HEK293 (cell line): ENCODE measurements around the gene DDX24.

Experiments used
- CTCF ChIA-PET: fragments of 350-600 bp; formaldehyde crosslinking; extraction: SDS; loops from one replicate; lab custom pipeline; 2021; ENCODE audit warnings: antibody characterized with exemption; lab: Yijun Ruan, JAX
- POLR2A ChIA-PET: fragments of 300-600 bp; formaldehyde crosslinking; extraction: SDS; loops from one replicate; lab custom pipeline; 2020; ENCODE audit warnings: antibody characterized with exemption, inconsistent platforms; lab: Yijun Ruan, JAX
- H3K27ac ChIP-seq: fragments of 200-500 bp; sonication (Bioruptor generic); 2 replicates; pipeline ENCODE4 v1.5.1; 2014; ENCODE audit warnings: low read depth, low read length, control low read depth, inconsistent platforms; ENCODE audit errors: extremely low read depth
- H3K36me3 ChIP-seq, 2 experiments: fragments of 200-500 bp in 1 of 2; sonication (Bioruptor generic) in 1 of 2; 1 replicate in 1 of 2; 2 replicates in 1 of 2; pipeline ENCODE4 v1.5.1; 2014 to 2017; ENCODE audit warnings: inconsistent platforms in 2 of 2, low read length in 2 of 2; ENCODE audit not compliant: control insufficient read depth in 2 of 2, insufficient read depth in 1 of 2
- H3K4me1 ChIP-seq: fragments of 200-500 bp; sonication (Bioruptor generic); 2 replicates; pipeline ENCODE4 v1.5.1; 2014; ENCODE audit warnings: mild to moderate bottlenecking, low read length, inconsistent platforms; ENCODE audit not compliant: control insufficient read depth, insufficient read depth
- H3K4me3 ChIP-seq: 2 replicates; pipeline ENCODE4 v1.5.1; 2011; ENCODE audit warnings: low read depth, mild to moderate bottlenecking, control low read depth, low read length, moderate library complexity
- H3K9me3 ChIP-seq: fragments of 200-500 bp; sonication (Bioruptor generic); 2 replicates; pipeline ENCODE4 v1.5.1; 2014; ENCODE audit warnings: low read depth, low read length, inconsistent platforms; ENCODE audit not compliant: control insufficient read depth, insufficient read depth
- GFI1B ChIP-seq: fragments of 450-650 bp; formaldehyde crosslinking; IDR thresholded peaks from 2 replicates; pipeline ENCODE4 v1.5.1; 2016; ENCODE audit warnings: missing biosample characterization, missing genetic modification characterization
- GLIS1 ChIP-seq: fragments of 450-650 bp; formaldehyde crosslinking; IDR thresholded peaks from 2 replicates; pipeline ENCODE4 v1.5.1; 2016; ENCODE audit warnings: missing biosample characterization, missing genetic modification characterization
- HOXC10 ChIP-seq: sonication (generic); formaldehyde crosslinking; IDR thresholded peaks from 2 replicates; pipeline ENCODE4 v1.8.1; 2023; ENCODE audit warnings: mild to moderate bottlenecking, missing genetic modification reagents
- KLF1 ChIP-seq: fragments of 450-650 bp; formaldehyde crosslinking; IDR thresholded peaks from 2 replicates; pipeline ENCODE4 v1.5.1; 2016; ENCODE audit warnings: missing biosample characterization, missing genetic modification characterization
- MEIS1 ChIP-seq: sonication (generic); formaldehyde crosslinking; IDR thresholded peaks from 2 replicates; pipeline ENCODE4 v1.8.1; 2022; ENCODE audit warnings: missing genetic modification reagents, mild to moderate bottlenecking, borderline replicate concordance
- MYNN ChIP-seq: fragments of 450-650 bp; formaldehyde crosslinking; IDR thresholded peaks from 2 replicates; pipeline ENCODE4 v1.5.1; 2016; ENCODE audit warnings: missing biosample characterization, missing genetic modification characterization, borderline replicate concordance
- SETDB1 ChIP-seq: IDR thresholded peaks from one replicate; pipeline ENCODE4 v1.6.1; 2017; ENCODE audit warnings: mild to moderate bottlenecking, low read length, moderate library complexity, mixed read lengths; ENCODE audit not compliant: insufficient read length
- TCF7L2 ChIP-seq: IDR thresholded peaks from 2 replicates; pipeline ENCODE4 v1.6.1; 2011; ENCODE audit warnings: low read depth, mild to moderate bottlenecking, inconsistent platforms, low read length, moderate library complexity, borderline replicate concordance
- ZBTB7A ChIP-seq: fragments of 450-650 bp; formaldehyde crosslinking; IDR thresholded peaks from 2 replicates; pipeline ENCODE4 v1.5.1; 2016; ENCODE audit warnings: low read depth, missing biosample characterization, missing genetic modification characterization
- ZIC2 ChIP-seq: fragments of 450-650 bp; formaldehyde crosslinking; IDR thresholded peaks from 2 replicates; pipeline ENCODE4 v1.5.1; 2016; ENCODE audit warnings: missing biosample characterization, missing genetic modification characterization
- ZNF10 ChIP-seq: fragments of 450-650 bp; formaldehyde crosslinking; IDR thresholded peaks from 2 replicates; pipeline ENCODE4 v1.5.1; 2017; ENCODE audit warnings: missing biosample characterization, missing genetic modification characterization
- ZNF112 ChIP-seq: fragments of 450-650 bp; formaldehyde crosslinking; IDR thresholded peaks from 2 replicates; pipeline ENCODE4 v1.5.0; 2017; ENCODE audit warnings: missing biosample characterization, missing genetic modification characterization
- ZNF174 ChIP-seq: fragments of 450-650 bp; formaldehyde crosslinking; IDR thresholded peaks from 2 replicates; pipeline ENCODE4 v1.5.0; 2017; ENCODE audit warnings: missing biosample characterization, mild to moderate bottlenecking, missing genetic modification characterization
- ZNF223 ChIP-seq: fragments of 450-650 bp; formaldehyde crosslinking; IDR thresholded peaks from 2 replicates; pipeline ENCODE4 v1.5.1; 2016; ENCODE audit warnings: missing biosample characterization, missing genetic modification characterization
- ZNF23 ChIP-seq: fragments of 450-650 bp; formaldehyde crosslinking; IDR thresholded peaks from 2 replicates; pipeline ENCODE4 v1.5.1; 2016; ENCODE audit warnings: missing biosample characterization, missing genetic modification characterization, borderline replicate concordance
- ZNF274 ChIP-seq, 2 experiments: fragments of 200-500 bp in 1 of 2; fragments of 450-650 bp in 1 of 2; sonication (Bioruptor generic) in 1 of 2; formaldehyde crosslinking in 1 of 2; IDR thresholded peaks; 2 replicates each; pipeline versions ENCODE4 v1.5.1 to v1.6.1; 2014 to 2016; ENCODE audit warnings: borderline replicate concordance in 1 of 2, inconsistent platforms in 1 of 2, low read length in 1 of 2, missing biosample characterization in 1 of 2, missing genetic modification characterization in 1 of 2
- ZNF398 ChIP-seq: fragments of 450-650 bp; formaldehyde crosslinking; IDR thresholded peaks from 2 replicates; pipeline ENCODE4 v1.5.1; 2017; ENCODE audit warnings: missing biosample characterization, missing genetic modification characterization
- ZNF658 ChIP-seq: fragments of 450-650 bp; formaldehyde crosslinking; IDR thresholded peaks from 2 replicates; pipeline ENCODE4; 2016; ENCODE audit warnings: missing biosample characterization, missing genetic modification characterization
- ZNF76 ChIP-seq: fragments of 450-650 bp; formaldehyde crosslinking; IDR thresholded peaks from 2 replicates; pipeline ENCODE4; 2016; ENCODE audit warnings: low read depth, missing biosample characterization, missing genetic modification characterization, borderline replicate concordance
- ZNF792 ChIP-seq: fragments of 450-650 bp; formaldehyde crosslinking; IDR thresholded peaks from 2 replicates; pipeline ENCODE4 v1.5.1; 2016; ENCODE audit warnings: missing biosample characterization, missing genetic modification characterization
- ZNF837 ChIP-seq: fragments of 450-650 bp; formaldehyde crosslinking; IDR thresholded peaks from 2 replicates; pipeline ENCODE4 v1.5.1; 2016; ENCODE audit warnings: missing biosample characterization, missing genetic modification characterization
- TF ChIP-seq, protein P1 (sequence below): fragments of 450-650 bp; formaldehyde crosslinking; IDR thresholded peaks from 2 replicates; pipeline ENCODE4 v1.5.1; 2016; ENCODE audit warnings: missing biosample characterization, missing genetic modification characterization
- TF ChIP-seq, protein P2 (sequence below): fragments of 450-650 bp; formaldehyde crosslinking; IDR thresholded peaks from 2 replicates; pipeline ENCODE4 v1.5.1; 2016; ENCODE audit warnings: missing biosample characterization, missing genetic modification characterization, low read depth
- TF ChIP-seq, protein P3 (sequence below): fragments of 450-650 bp; formaldehyde crosslinking; IDR thresholded peaks from 2 replicates; pipeline ENCODE4 v1.5.1; 2016; ENCODE audit warnings: missing biosample characterization, missing genetic modification characterization

DDX24 gene

DNA sequence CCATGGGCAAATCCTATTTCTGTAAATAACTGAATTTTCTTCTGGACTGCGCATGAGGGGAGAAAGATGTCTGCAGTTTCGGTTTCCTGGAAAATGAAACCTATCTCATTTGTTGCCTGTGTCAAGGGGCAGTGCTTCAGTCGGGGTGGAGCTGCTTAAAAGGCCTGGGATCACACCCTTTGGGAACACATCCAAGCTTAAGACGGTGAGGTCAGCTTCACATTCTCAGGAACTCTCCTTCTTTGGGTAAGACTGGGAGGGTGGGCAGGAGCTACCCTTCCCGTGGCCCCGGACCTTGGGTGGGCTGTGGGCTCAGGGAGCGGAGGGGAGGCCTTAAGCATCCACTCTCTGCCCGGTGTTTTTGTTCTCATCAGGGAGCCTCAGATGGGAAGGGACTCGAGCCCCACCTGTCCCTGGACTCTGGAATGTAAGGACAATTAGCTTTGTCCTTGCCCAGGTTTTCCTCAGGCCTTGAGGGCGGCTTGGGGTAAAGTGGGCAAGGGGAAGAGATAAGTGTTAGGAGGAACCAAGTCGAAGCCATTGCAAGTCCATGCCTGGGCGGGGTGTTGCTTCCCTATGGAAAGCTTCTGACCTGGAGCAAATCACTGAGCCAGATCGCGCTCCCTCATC lies 29.7 kb upstream of the DDX24 start, which contains the start of gene IFI27:
IFI27 (plus strand) TSS at position 185 of the 630 bp plus-strand sequence.
- no peak for TF ChIP-seq TCF7L2
- no peak for TF ChIP-seq ZNF76 (tag by site-specific recombination)
- TF ChIP-seq ZNF112 (tag by site-specific recombination), result no peak
- TF ChIP-seq GFI1B (tag by site-specific recombination), result no peak
- TF ChIP-seq ZNF398, result no peak
- TF ChIP-seq ZNF274 (IDR thresholded peaks at IDR 0.05; ENCODE audit: low read length), result no peak
- TF ChIP-seq ZNF274 (tag by site-specific recombination; IDR thresholded peaks at IDR 0.05; ENCODE audit: borderline replicate concordance), result no peak
- TF ChIP-seq ZIC2 (tag by site-specific recombination), result no peak
- TF ChIP-seq ZNF10 (tag by site-specific recombination), result no peak
- TF ChIP-seq, protein P1, sequence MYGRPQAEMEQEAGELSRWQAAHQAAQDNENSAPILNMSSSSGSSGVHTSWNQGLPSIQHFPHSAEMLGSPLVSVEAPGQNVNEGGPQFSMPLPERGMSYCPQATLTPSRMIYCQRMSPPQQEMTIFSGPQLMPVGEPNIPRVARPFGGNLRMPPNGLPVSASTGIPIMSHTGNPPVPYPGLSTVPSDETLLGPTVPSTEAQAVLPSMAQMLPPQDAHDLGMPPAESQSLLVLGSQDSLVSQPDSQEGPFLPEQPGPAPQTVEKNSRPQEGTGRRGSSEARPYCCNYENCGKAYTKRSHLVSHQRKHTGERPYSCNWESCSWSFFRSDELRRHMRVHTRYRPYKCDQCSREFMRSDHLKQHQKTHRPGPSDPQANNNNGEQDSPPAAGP (tag by site-specific recombination), result peak; percentile 68
- TF ChIP-seq ZNF23 (tag by site-specific recombination), result no peak
- TF ChIP-seq MYNN, result no peak
- 0 out of 2 replicates have a peak, but pooled peaks have one; percentile 54 for TF ChIP-seq KLF1 (tag by site-specific recombination)
- no peak within 1 kb of the TSS for H3K4me3 ChIP-seq
- no peak within 1 kb of the TSS for H3K27ac ChIP-seq
- H3K4me1 ChIP-seq, result peaks cover 3% of the 10 kb centered on the region; the same call in 1 of the 2 replicates
- H3K36me3 ChIP-seq, result no peaks in the 10 kb centered on the region
- no peaks in the 10 kb centered on the region for H3K9me3 ChIP-seq
- CTCF ChIA-PET, result interaction anchor here (0.7 to 1.2 kb wide), 2 partner anchors 21 to 456 kb away, joined by 3 to 7 read pairs; no protein-coding TSS in a partner anchor
- POLR2A ChIA-PET, result no interaction called here

- H3K36me3 ChIP-seq, result no peaks in the 10 kb centered on the region
- H3K9me3 ChIP-seq, result no peaks in the 10 kb centered on the region
- no peak overlapping the region for H3K27ac ChIP-seq
- TF ChIP-seq ZNF837 (tag by site-specific recombination) (no peak), ZIC2 (tag by site-specific recombination) (peak; percentile 76), GLIS1 (tag by site-specific recombination) (peak; percentile 94)
- peaks cover 3% of the 10 kb centered on the region; the same call in 1 of the 2 replicates for H3K4me1 ChIP-seq
- POLR2A ChIA-PET, result no interaction called here
- no peak overlapping the region for H3K4me3 ChIP-seq
- CTCF ChIA-PET, result interaction anchor here (0.8 to 1.1 kb wide), 2 partner anchors 27 to 46 kb away, joined by 3 read pairs; no protein-coding TSS in a partner anchor
Measured at GRCh38 chr14:94109915-94110250, 28.9 kb upstream of the DDX24 start.

GRCh38 chr14:94104731-94105130 lies 23.7 kb upstream of the DDX24 start:
- Histone ChIP-seq H3K9me3 (no peaks in the 10 kb centered on the region), H3K4me3 (no peak overlapping the region), H3K27ac (no peak overlapping the region), H3K36me3 (peaks cover 0 to 14% of the 10 kb centered on the region in 2 experiments; a peak in 1 of 3 replicates), H3K4me1 (no peaks in the 10 kb centered on the region)
- ChIA-PET CTCF (interaction anchor here (0.6 kb wide), 1 partner anchor 207 kb away, joined by 3 read pairs; no protein-coding TSS in a partner anchor), POLR2A (no interaction called here)
- TF ChIP-seq ZNF223 (tag by site-specific recombination) (no peak), ZNF174 (tag by site-specific recombination) (no peak), HOXC10 (CRISPR knock-in tag) (no peak), ZBTB7A (no peak), ZNF10 (tag by site-specific recombination) (no peak), ZNF792 (tag by site-specific recombination) (no peak), MEIS1 (no peak), SETDB1 (no peak), ZNF658 (tag by site-specific recombination) (no peak)
- TF ChIP-seq, protein P2, sequence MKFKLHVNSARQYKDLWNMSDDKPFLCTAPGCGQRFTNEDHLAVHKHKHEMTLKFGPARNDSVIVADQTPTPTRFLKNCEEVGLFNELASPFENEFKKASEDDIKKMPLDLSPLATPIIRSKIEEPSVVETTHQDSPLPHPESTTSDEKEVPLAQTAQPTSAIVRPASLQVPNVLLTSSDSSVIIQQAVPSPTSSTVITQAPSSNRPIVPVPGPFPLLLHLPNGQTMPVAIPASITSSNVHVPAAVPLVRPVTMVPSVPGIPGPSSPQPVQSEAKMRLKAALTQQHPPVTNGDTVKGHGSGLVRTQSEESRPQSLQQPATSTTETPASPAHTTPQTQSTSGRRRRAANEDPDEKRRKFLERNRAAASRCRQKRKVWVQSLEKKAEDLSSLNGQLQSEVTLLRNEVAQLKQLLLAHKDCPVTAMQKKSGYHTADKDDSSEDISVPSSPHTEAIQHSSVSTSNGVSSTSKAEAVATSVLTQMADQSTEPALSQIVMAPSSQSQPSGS (tag by site-specific recombination), result no peak
- TF ChIP-seq, protein P3, sequence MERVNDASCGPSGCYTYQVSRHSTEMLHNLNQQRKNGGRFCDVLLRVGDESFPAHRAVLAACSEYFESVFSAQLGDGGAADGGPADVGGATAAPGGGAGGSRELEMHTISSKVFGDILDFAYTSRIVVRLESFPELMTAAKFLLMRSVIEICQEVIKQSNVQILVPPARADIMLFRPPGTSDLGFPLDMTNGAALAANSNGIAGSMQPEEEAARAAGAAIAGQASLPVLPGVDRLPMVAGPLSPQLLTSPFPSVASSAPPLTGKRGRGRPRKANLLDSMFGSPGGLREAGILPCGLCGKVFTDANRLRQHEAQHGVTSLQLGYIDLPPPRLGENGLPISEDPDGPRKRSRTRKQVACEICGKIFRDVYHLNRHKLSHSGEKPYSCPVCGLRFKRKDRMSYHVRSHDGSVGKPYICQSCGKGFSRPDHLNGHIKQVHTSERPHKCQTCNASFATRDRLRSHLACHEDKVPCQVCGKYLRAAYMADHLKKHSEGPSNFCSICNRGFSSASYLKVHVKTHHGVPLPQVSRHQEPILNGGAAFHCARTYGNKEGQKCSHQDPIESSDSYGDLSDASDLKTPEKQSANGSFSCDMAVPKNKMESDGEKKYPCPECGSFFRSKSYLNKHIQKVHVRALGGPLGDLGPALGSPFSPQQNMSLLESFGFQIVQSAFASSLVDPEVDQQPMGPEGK, result no peak
